Liver (tissue), 9 donors: ENCODE measurements around the gene ADTRP. TPM values are rescaled to one million over a fixed set of nuclear protein-coding genes. Genes with fewer than 3 reads are reported as not detected.

Experiments
- DNase-seq: peaks from one replicate; pipeline ENCODE4 v3.0.0-alpha.2; 2017; ENCODE audit warnings: low spot score
- H3K27ac ChIP-seq, 2 donors: one replicate each; pipeline ENCODE4 v1.7.0; 2013; ENCODE audit warnings: inconsistent platforms in 2 of 2, low read length in 2 of 2, control low read depth in 1 of 2, low read depth in 1 of 2, mild to moderate bottlenecking in 1 of 2
- H3K27me3 ChIP-seq, 4 donors: one replicate each; pipeline versions ENCODE4 v1.6.1 to v1.7.0; 2013; ENCODE audit warnings: low read length in 3 of 4, inconsistent platforms in 1 of 4, mild to moderate bottlenecking in 1 of 4, moderate library complexity in 1 of 4; ENCODE audit not compliant: control insufficient read depth in 4 of 4, insufficient read depth in 4 of 4
- H3K36me3 ChIP-seq, 4 donors: one replicate each; pipeline versions ENCODE4 v1.6.1 to v1.7.0; 2013; ENCODE audit warnings: low read length in 3 of 4, mild to moderate bottlenecking in 3 of 4, low read depth in 1 of 4, moderate library complexity in 1 of 4; ENCODE audit not compliant: control insufficient read depth in 4 of 4, insufficient read depth in 3 of 4
- H3K4me1 ChIP-seq, 4 donors: one replicate each; pipeline versions ENCODE4 v1.6.1 to v1.7.0; 2013; ENCODE audit warnings: low read length in 3 of 4, mild to moderate bottlenecking in 3 of 4, moderate library complexity in 1 of 4; ENCODE audit not compliant: control insufficient read depth in 4 of 4, insufficient read depth in 4 of 4
- H3K4me3 ChIP-seq, 3 donors: one replicate each; pipeline versions ENCODE4 v1.6.1 to v1.7.0; 2013; ENCODE audit warnings: low read length in 3 of 3, control low read depth in 1 of 3, low read depth in 1 of 3, mild to moderate bottlenecking in 1 of 3
- H3K9ac ChIP-seq, 2 donors: one replicate each; pipeline ENCODE4 v1.7.0; 2013; ENCODE audit warnings: low read length in 2 of 2, mild to moderate bottlenecking in 2 of 2, moderate library complexity in 2 of 2, control low read depth in 1 of 2, low read depth in 1 of 2
- H3K9me3 ChIP-seq, 4 donors: one replicate each; pipeline versions ENCODE4 v1.6.1 to v1.7.0; 2013; ENCODE audit warnings: low read length in 3 of 4; ENCODE audit not compliant: control insufficient read depth in 4 of 4
- ATF3 ChIP-seq: IDR thresholded peaks from 2 replicates; pipeline ENCODE4 v1.6.1; 2016; ENCODE audit warnings: antibody characterized with exemption
- CTCF ChIP-seq: fragments of 150-350 bp; IDR thresholded peaks from 2 replicates; pipeline ENCODE4 v1.5.1; 2017; ENCODE audit warnings: improper control_type of control experiment, low read depth, low read length; ENCODE audit not compliant: missing input control
- FOXA1 ChIP-seq: IDR thresholded peaks from 2 replicates; pipeline ENCODE4 v1.6.1; 2016; ENCODE audit warnings: antibody characterized with exemption
- FOXA2 ChIP-seq: IDR thresholded peaks from 2 replicates; pipeline ENCODE4 v1.6.1; 2016; ENCODE audit warnings: antibody characterized with exemption
- GABPA ChIP-seq, 2 donors: IDR thresholded peaks in 1 of 2; conservative IDR thresholded peaks in 1 of 2; 2 replicates each; pipeline ENCODE4 v1.6.1; 2016; ENCODE audit warnings: antibody characterized with exemption in 2 of 2, mild to moderate bottlenecking in 1 of 2, moderate library complexity in 1 of 2
- HNF4G ChIP-seq: IDR thresholded peaks from 2 replicates; pipeline ENCODE4 v1.6.1; 2016; ENCODE audit warnings: antibody characterized with exemption
- JUND ChIP-seq, 2 donors: IDR thresholded peaks; 2 replicates each; pipeline ENCODE4 v1.6.1; 2016; ENCODE audit warnings: antibody characterized with exemption in 2 of 2
- MAX ChIP-seq: IDR thresholded peaks from 2 replicates; pipeline ENCODE4 v1.6.1; 2016; ENCODE audit warnings: antibody characterized with exemption
- NR2F2 ChIP-seq: IDR thresholded peaks from 2 replicates; pipeline ENCODE4 v1.6.1; 2016; ENCODE audit warnings: antibody characterized with exemption
- RAD21 ChIP-seq, 2 donors: IDR thresholded peaks; 2 replicates each; pipeline ENCODE4 v1.6.1; 2016; ENCODE audit warnings: antibody characterized with exemption in 2 of 2, mild to moderate bottlenecking in 2 of 2
- REST ChIP-seq: IDR thresholded peaks from 2 replicates; pipeline ENCODE4 v1.6.1; 2016; ENCODE audit warnings: antibody characterized with exemption, mild to moderate bottlenecking
- RXRA ChIP-seq, 2 donors: IDR thresholded peaks; 2 replicates each; pipeline ENCODE4 v1.6.1; 2017 to 2018; ENCODE audit warnings: antibody characterized with exemption in 2 of 2, mild to moderate bottlenecking in 1 of 2
- SP1 ChIP-seq: IDR thresholded peaks from 2 replicates; pipeline ENCODE4 v1.6.1; 2018; ENCODE audit warnings: antibody characterized with exemption, mild to moderate bottlenecking
- TAF1 ChIP-seq: conservative IDR thresholded peaks from 2 replicates; pipeline ENCODE4 v1.6.1; 2016; ENCODE audit warnings: antibody characterized with exemption, mild to moderate bottlenecking
- ZBTB33 ChIP-seq: IDR thresholded peaks from 2 replicates; pipeline ENCODE4 v1.6.1; 2016; ENCODE audit warnings: antibody characterized with exemption
- WGBS: extraction: QIAGEN DNeasy Blood & Tissue Kit; methylation state at CpG from one replicate; pipeline ENCODE4 v1.1.7; 2013; 5-methylcytosine and 5-hydroxymethylcytosine counted together
- polyA plus RNA-seq, 2 donors: library from polyadenylated mRNA; stranded (reverse) in 1 of 2; unstranded in 1 of 2; fragments of 200-250 nt in 1 of 2; fragments of >200 nt in 1 of 2; fragmentation: Nextera tagmentation in 1 of 2; extraction: Ambion mirVana in 1 of 2; gene quantifications; one replicate each; pipeline versions ENCODE4 v1.2.1 to v1.2.3, GENCODE V29; 2013 to 2015
- total RNA-seq, 2 donors: library from RNA; depleted of rRNA; stranded (reverse); fragments of >200 nt; gene quantifications; one replicate each; pipeline ENCODE4 v1.2.3, GENCODE V29; 2014
- donor health status: healthy.
- donor health status: healthy.
- donor health status: healthy.
- donor health status: healthy.
- donor health status: healthy.

The ADTRP gene
- total and polyA plus RNA-seq, 4 donors = 0.21 to 2.0 (median 0.50) TPM; not detected in 1

- 81% methylated on average over 4 of the region's 4 CpGs for WGBS
- TF ChIP-seq ZBTB33 (no peak), HNF4G (no peak), MAX (no peak), JUND (IDR thresholded peaks at IDR 0.05) (no peak), REST (no peak), RAD21 (IDR thresholded peaks at IDR 0.05) (no peak), SP1 (no peak), TAF1 (no peak), NR2F2 (no peak), CTCF (no peak), FOXA2 (no peak), ATF3 (no peak), FOXA1 (no peak), RXRA (IDR thresholded peaks at IDR 0.05) (no peak), GABPA (IDR thresholded peaks at IDR 0.05 in 1 of 2, conservative IDR thresholded peaks at IDR 0.05 in 1 of 2) (no peak)
- Histone ChIP-seq H3K4me3 (no peak overlapping the region), H3K36me3 (no peaks in the 10 kb centered on the region), H3K27me3 (no peaks in the 10 kb centered on the region), H3K27ac (no peak overlapping the region), H3K9ac (no peak overlapping the region), H3K4me1 (no peaks in the 10 kb centered on the region), H3K9me3 (peaks cover 0 to 4% (median 0%) of the 10 kb centered on the region in 4 donors)
- no peak for DNase-seq
Measured at GRCh38 chr6:11692451-11693376, 85.9 kb downstream of the ADTRP start.
